Transverse colon (tissue), 3 donors: ENCODE data around the gene BCAR3.

ENCODE experiments used
- CTCF ChIP-seq, 5 experiments: fragments of 200-600 bp in 3 of 5; fragments of 450-650 bp in 2 of 5; sonication (generic) in 3 of 5; IDR thresholded peaks; 1 replicate in 2 of 5; 2 replicates in 3 of 5; pipeline ENCODE4 v1.5.1; 2016 to 2017; ENCODE audit warnings: antibody characterized with exemption in 5 of 5, inconsistent platforms in 3 of 5, mild to moderate bottlenecking in 2 of 5, moderate library complexity in 1 of 5
- EP300 ChIP-seq: sonication (generic); formaldehyde crosslinking; IDR thresholded peaks from one replicate; pipeline ENCODE4 v1.6.1; 2017; ENCODE audit warnings: antibody characterized with exemption, low read depth
- POLR2A ChIP-seq: fragments of 450-650 bp; IDR thresholded peaks from one replicate; pipeline ENCODE4 v1.6.1; 2016; ENCODE audit warnings: antibody characterized with exemption, mild to moderate bottlenecking, moderate library complexity

- TF ChIP-seq CTCF (IDR thresholded peaks at IDR 0.05), result no peak
- TF ChIP-seq POLR2A, result no peak
- no peak for TF ChIP-seq EP300
Measured at GRCh38 chr1:93601686-93602085, 80.0 kb downstream of the BCAR3 start.
